GM23248 (cell line): ENCODE data around the gene PLEKHG4B.

Experiments used
- EZH2 ChIP-seq: fragments of 200-600 bp; sonication (generic); IDR thresholded peaks from 2 replicates; pipeline ENCODE4 v1.6.1; 2018; ENCODE audit warnings: antibody characterized with exemption, mild to moderate bottlenecking; ENCODE audit not compliant: insufficient read depth, poor library complexity, severe bottlenecking
- EZH2phosphoT487 ChIP-seq: fragments of 200-600 bp; sonication (generic); IDR thresholded peaks from 2 replicates; pipeline ENCODE4 v1.6.1; 2018; ENCODE audit warnings: antibody characterized with exemption, moderate library complexity, mild to moderate bottlenecking, low read depth; ENCODE audit not compliant: insufficient read depth

- TF ChIP-seq EZH2phosphoT487 (no peak), EZH2 (no peak)
Measured at GRCh38 chr5:152077-152476, 60.1 kb downstream of the PLEKHG4B start.
